ENCODE data around the gene TCHP. TPM values are rescaled to one million over a fixed set of nuclear protein-coding genes. Genes with fewer than 3 reads are reported as not detected.

TCHP gene
- total RNA-seq, 1 experiment from 2014 or later = 13.3 TPM

DNA sequence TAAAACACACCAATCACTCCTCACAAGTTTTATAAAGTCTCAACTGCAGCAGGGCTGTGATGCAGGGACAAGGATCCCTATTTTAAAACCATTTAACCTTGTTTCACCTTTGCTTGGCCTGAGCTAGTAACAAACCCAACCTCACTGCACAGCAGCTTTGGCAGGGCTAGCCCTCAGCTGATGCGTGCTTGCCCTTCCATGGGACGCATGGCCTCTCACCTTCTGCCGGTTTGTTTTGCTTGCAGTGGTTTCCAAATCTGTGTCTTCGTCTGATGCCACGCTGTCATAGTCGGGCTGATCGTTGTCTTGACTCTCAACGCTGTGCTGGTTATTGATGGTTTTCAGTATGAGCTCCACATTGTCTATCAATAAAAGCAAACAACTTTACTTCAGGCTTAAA lies 52.8 kb downstream of the TCHP start:
- H2AFZ ChIP-seq (ENCODE audit: low read length) = no peak overlapping the region

More for the DNA sequence above, 52.8 kb downstream of the TCHP start:
- Histone ChIP-seq H3K9ac (ENCODE audit: extremely low read depth, insufficient read length, low read length) (no peak overlapping the region), H4K8ac (replicated peaks; ENCODE audit: insufficient read length, low read depth, low read length) (no peak overlapping the region), H2BK20ac (ENCODE audit: low read depth, low read length, poor library complexity, severe bottlenecking) (no peak overlapping the region), H3K79me2 (ENCODE audit: insufficient read depth, low read length) (no peaks in the 10 kb centered on the region), H2AK5ac (ENCODE audit: insufficient read length, low read length) (no peak overlapping the region), H3K4me2 (ENCODE audit: insufficient read depth, insufficient read length, low read length) (no peak overlapping the region), H3K23me2 (ENCODE audit: insufficient read length, low read depth, low read length, poor library complexity, severe bottlenecking) (no peaks in the 10 kb centered on the region), H3K27me3 (ENCODE audit: insufficient read depth, low read length) (no peaks in the 10 kb centered on the region), H4K5ac (ENCODE audit: insufficient read length, low read depth, low read length) (no peak overlapping the region), H3K4ac (ENCODE audit: low read depth, low read length) (no peak overlapping the region), H3K9me3 (ENCODE audit: control insufficient read depth, low read depth, low read length) (no peaks in the 10 kb centered on the region), H3T11ph (ENCODE audit: low read length) (no peak overlapping the region), H3K27ac (ENCODE audit: insufficient read length, low read depth, low read length) (no peak overlapping the region), H3K14ac (ENCODE audit: insufficient read depth, low read length) (no peak overlapping the region; the same call in 1 of the 2 replicates), H2BK15ac (ENCODE audit: low read depth, low read length) (no peak overlapping the region), H4K91ac (ENCODE audit: insufficient read length, low read depth, low read length) (no peak overlapping the region), H3K18ac (ENCODE audit: insufficient read length, low read depth, low read length) (no peak overlapping the region), H3K4me1 (ENCODE audit: insufficient read depth, low read length) (no peaks in the 10 kb centered on the region), H2BK120ac (ENCODE audit: low read depth, low read length, poor library complexity, severe bottlenecking) (no peak overlapping the region), H2BK12ac (ENCODE audit: insufficient read length, low read depth, low read length) (no peak overlapping the region), H3K79me1 (ENCODE audit: insufficient read depth, low read depth, low read length, poor library complexity, severe bottlenecking) (no peaks in the 10 kb centered on the region), H3K56ac (ENCODE audit: insufficient read length, low read depth, low read length) (no peak overlapping the region), H2BK5ac (ENCODE audit: insufficient read length, low read length) (no peak overlapping the region), H3K23ac (ENCODE audit: insufficient read length, low read depth, low read length) (no peak overlapping the region), H4K20me1 (ENCODE audit: control insufficient read depth, insufficient read depth, insufficient read length) (peaks cover 4% of the 10 kb centered on the region)
- H3K27me3 Mint-ChIP-seq (ENCODE audit: low read depth) = no peaks in the 10 kb centered on the region
- peaks cover 12 to 49% (median 35%) of the 10 kb centered on the region in 3 experiments; a peak in 6 of 7 replicates for H3K36me3 Mint-ChIP-seq (ENCODE audit: insufficient read depth in 1 of 3, low read depth in 3 of 3)
- no peak for DNase-seq
- WGBS (ENCODE audit: extremely low coverage, insufficient read length, low lambda C conversion rate) = no CpG with 5 or more reads among the region's 8 CpGs
- H3K4me3 Mint-ChIP-seq = no peak overlapping the region
- H3K27ac Mint-ChIP-seq = peak overlapping the region in 2 of 3 experiments; percentile 9 to 54; a peak in 4 of 7 replicates
- TF ChIP-seq, protein P1, sequence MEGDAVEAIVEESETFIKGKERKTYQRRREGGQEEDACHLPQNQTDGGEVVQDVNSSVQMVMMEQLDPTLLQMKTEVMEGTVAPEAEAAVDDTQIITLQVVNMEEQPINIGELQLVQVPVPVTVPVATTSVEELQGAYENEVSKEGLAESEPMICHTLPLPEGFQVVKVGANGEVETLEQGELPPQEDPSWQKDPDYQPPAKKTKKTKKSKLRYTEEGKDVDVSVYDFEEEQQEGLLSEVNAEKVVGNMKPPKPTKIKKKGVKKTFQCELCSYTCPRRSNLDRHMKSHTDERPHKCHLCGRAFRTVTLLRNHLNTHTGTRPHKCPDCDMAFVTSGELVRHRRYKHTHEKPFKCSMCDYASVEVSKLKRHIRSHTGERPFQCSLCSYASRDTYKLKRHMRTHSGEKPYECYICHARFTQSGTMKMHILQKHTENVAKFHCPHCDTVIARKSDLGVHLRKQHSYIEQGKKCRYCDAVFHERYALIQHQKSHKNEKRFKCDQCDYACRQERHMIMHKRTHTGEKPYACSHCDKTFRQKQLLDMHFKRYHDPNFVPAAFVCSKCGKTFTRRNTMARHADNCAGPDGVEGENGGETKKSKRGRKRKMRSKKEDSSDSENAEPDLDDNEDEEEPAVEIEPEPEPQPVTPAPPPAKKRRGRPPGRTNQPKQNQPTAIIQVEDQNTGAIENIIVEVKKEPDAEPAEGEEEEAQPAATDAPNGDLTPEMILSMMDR (conservative IDR thresholded peaks at IDR 0.05) = no peak
- H3K4me1 Mint-ChIP-seq = peaks cover 12 to 14% of the 10 kb centered on the region in 2 experiments
- no peaks in the 10 kb centered on the region for H3K9me3 Mint-ChIP-seq

Measured in H9 (cell line).